Measurements from ENCODE around the gene IRS1. TPM values are rescaled to one million over a fixed set of nuclear protein-coding genes. Genes with fewer than 3 reads are reported as not detected.

Gene IRS1
- polyA plus RNA-seq, 1 experiment = 13.0 TPM

DNA sequence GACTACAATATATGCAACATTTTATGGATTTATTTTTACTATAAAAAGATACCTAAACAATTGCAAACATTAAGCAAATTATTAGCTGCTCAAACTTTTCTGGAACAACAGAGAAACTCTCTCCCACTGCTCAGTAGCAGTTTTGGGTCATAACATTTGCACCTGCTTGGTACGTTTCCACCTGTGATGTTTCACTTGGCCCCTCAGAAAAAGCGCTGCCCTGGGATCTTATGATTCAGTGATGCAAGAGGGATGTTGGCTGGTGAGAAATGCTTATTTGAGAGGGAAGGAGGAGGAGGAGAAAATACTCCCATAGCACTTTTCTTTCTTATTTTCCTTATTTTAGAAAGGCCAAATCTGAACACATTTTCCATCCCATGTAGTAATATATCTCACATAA, 9.2 kb downstream of the IRS1 start:
- DNase-seq (ENCODE audit: low read depth) = no peak
- ChIA-PET CTCF (interaction anchor here (0.8 to 1.4 kb wide), 3 partner anchors 12 to 1129 kb away, joined by 3 to 4 read pairs (median 3); no protein-coding TSS in a partner anchor), POLR2A (interaction anchor here (0.5 kb wide), 1 partner anchor 307 kb away, joined by 8 read pairs; no protein-coding TSS in a partner anchor)
- H3K27me3 ChIP-seq (ENCODE audit: control insufficient read depth, insufficient read depth, low read length) = no peaks in the 10 kb centered on the region
- no peak overlapping the region for H3K4me3 ChIP-seq (ENCODE audit: low read depth, low read length)
- TF ChIP-seq, protein P1, sequence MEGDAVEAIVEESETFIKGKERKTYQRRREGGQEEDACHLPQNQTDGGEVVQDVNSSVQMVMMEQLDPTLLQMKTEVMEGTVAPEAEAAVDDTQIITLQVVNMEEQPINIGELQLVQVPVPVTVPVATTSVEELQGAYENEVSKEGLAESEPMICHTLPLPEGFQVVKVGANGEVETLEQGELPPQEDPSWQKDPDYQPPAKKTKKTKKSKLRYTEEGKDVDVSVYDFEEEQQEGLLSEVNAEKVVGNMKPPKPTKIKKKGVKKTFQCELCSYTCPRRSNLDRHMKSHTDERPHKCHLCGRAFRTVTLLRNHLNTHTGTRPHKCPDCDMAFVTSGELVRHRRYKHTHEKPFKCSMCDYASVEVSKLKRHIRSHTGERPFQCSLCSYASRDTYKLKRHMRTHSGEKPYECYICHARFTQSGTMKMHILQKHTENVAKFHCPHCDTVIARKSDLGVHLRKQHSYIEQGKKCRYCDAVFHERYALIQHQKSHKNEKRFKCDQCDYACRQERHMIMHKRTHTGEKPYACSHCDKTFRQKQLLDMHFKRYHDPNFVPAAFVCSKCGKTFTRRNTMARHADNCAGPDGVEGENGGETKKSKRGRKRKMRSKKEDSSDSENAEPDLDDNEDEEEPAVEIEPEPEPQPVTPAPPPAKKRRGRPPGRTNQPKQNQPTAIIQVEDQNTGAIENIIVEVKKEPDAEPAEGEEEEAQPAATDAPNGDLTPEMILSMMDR (IDR thresholded peaks at IDR 0.05; ENCODE audit: insufficient read depth, low read depth, low read length) = no peak
- peaks cover 9% of the 10 kb centered on the region for H3K36me3 ChIP-seq (ENCODE audit: control insufficient read depth, insufficient read depth, low read length)

DNA sequence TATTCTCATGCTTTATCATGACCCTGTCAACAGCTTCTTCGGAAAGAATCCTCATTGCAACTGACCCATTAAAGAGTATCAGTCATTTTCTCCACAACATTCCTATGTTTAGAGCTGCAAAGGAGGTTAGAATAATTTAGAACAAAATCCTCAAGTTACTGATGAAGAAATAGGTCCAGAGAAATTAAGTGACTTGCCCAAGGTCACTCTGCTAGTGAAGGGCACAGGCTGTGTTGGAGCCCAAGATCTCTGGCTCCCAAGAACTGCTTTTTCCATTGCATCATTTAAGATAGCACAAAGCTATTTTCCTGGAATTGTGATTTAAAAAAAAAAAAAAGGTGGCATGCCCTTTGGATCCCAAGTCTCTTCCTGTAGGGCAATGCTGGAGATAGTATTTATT, 9.6 kb downstream of the IRS1 start:
- H3K27me3 ChIP-seq (ENCODE audit: control insufficient read depth, insufficient read depth, low read length) = no peaks in the 10 kb centered on the region
- POLR2A ChIA-PET = interaction anchor here (0.5 kb wide), 1 partner anchor 306 kb away, joined by 8 read pairs; no protein-coding TSS in a partner anchor
- H3K36me3 ChIP-seq (ENCODE audit: control insufficient read depth, insufficient read depth, low read length) = peaks cover 5% of the 10 kb centered on the region; the same call in 1 of the 2 replicates
- no peak for DNase-seq (ENCODE audit: low read depth)
- CTCF ChIA-PET = interaction anchor here (0.8 to 2.3 kb wide), 3 partner anchors 8 to 29 kb away, joined by 3 to 8 read pairs (median 3); no protein-coding TSS in a partner anchor
- TF ChIP-seq, protein P1 (IDR thresholded peaks at IDR 0.05; ENCODE audit: insufficient read depth, low read depth, low read length) = no peak
- H3K4me3 ChIP-seq (ENCODE audit: low read depth, low read length) = no peak overlapping the region

DNA sequence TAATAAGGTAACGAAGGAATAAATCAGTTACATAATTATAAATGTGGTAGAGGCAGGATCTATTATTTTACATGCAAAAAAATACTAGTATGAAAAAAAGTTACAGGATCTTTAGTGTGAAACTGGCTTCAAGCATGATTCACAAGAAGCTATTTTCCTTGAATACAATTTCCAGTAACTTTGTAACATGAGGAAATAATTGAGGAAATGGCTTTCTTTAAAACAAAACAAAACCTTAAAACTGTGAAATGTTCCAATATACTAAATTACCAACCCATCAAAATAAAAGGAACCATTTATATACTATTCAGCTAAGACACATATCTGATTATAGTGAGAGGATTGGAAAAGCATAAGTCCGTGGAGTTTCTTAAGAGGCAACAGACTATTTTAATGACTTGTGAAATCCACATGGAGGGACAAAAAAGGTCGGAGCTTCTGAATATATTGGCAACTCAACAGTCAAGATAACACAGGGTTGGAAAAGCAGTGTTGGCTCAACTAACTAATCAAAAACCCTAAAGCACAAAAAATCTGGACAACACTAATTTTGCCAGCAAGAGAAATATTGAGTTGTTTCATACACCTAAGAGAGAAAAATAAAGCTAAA, 10.6 kb downstream of the IRS1 start:
- CTCF ChIA-PET = interaction anchor here (0.8 to 2.3 kb wide), 4 partner anchors 9 to 136 kb away, joined by 3 to 8 read pairs (median 3); no protein-coding TSS in a partner anchor
- Histone ChIP-seq H3K36me3 (ENCODE audit: control insufficient read depth, insufficient read depth, low read length) (peaks cover 3% of the 10 kb centered on the region; the same call in 1 of the 2 replicates), H3K4me3 (ENCODE audit: low read depth, low read length) (no peak overlapping the region), H3K27me3 (ENCODE audit: control insufficient read depth, insufficient read depth, low read length) (no peaks in the 10 kb centered on the region)
- TF ChIP-seq, protein P1 (IDR thresholded peaks at IDR 0.05; ENCODE audit: insufficient read depth, low read depth, low read length) = no peak
- POLR2A ChIA-PET = interaction anchor here (0.5 kb wide), 1 partner anchor 287 kb away, joined by 3 read pairs; no protein-coding TSS in a partner anchor
- DNase-seq (ENCODE audit: low read depth) = no peak

DNA sequence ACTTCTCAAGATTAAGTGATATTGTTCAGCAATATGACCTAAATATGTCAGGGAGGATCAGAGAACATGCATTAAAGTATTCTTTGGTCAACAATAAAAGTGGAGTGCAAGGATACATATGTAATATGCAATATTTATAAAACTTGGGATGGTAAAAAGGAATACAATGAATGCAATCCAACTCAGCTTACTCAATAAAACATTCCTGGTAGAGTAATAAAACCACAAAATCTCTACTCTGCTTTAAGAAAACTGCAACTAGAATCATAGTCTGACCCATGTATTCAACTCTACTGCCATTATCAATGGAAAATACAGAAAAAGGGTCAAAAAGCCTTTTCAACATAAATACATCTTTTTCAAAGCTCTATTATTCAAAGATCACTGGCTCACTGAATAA, 11.6 kb downstream of the IRS1 start:
- no peak for DNase-seq (ENCODE audit: low read depth)
- TF ChIP-seq, protein P1 (IDR thresholded peaks at IDR 0.05; ENCODE audit: insufficient read depth, low read depth, low read length) = no peak
- CTCF ChIA-PET = interaction anchor here (2.3 kb wide), 1 partner anchor 10 kb away, joined by 8 read pairs; no protein-coding TSS in a partner anchor
- Histone ChIP-seq H3K27me3 (ENCODE audit: control insufficient read depth, insufficient read depth, low read length) (no peaks in the 10 kb centered on the region), H3K36me3 (ENCODE audit: control insufficient read depth, insufficient read depth, low read length) (peaks cover 3% of the 10 kb centered on the region; the same call in 1 of the 2 replicates), H3K4me3 (ENCODE audit: low read depth, low read length) (no peak overlapping the region)
- POLR2A ChIA-PET = interaction anchor here (0.7 kb wide), 1 partner anchor 207 kb away, joined by 4 read pairs; no protein-coding TSS in a partner anchor

DNA sequence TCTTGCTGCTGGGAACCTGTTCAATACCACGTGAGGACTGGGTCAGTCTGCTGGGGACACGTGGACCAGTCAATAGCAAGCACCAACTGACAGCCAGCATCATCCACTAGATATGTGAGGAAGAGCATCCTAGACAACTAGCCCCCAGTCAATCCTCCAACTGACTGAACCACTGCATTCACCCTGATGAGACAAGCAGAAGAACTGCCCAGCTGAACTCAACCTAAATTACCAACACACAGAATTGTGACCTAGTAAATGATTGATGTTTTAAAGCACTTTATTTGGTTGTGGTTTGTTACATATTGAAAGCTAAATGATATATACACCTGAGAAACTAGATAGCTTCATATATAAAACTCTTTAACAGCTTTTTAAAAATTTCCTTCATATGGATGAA, 15.7 kb downstream of the IRS1 start:
- TF ChIP-seq, protein P1 (IDR thresholded peaks at IDR 0.05; ENCODE audit: insufficient read depth, low read depth, low read length) = no peak
- POLR2A ChIA-PET = no interaction called here
- H3K36me3 ChIP-seq (ENCODE audit: control insufficient read depth, insufficient read depth, low read length) = no peaks in the 10 kb centered on the region
- no peak for DNase-seq (ENCODE audit: low read depth)
- CTCF ChIA-PET = interaction anchor here (0.6 kb wide), 1 partner anchor 29 kb away, joined by 3 read pairs; no protein-coding TSS in a partner anchor
- H3K4me3 ChIP-seq (ENCODE audit: low read depth, low read length) = no peak overlapping the region
- no peaks in the 10 kb centered on the region for H3K27me3 ChIP-seq (ENCODE audit: control insufficient read depth, insufficient read depth, low read length)
